T-helper 2 cell treated with Interferon-gamma antibody and Interleukin-4, amounts not matched to agents 100 ng/mL and 5 ng/mL, for 36 hours (primary cell): ENCODE measurements around the gene ARHGAP28. TPM values are rescaled to one million over a fixed set of nuclear protein-coding genes. Genes with fewer than 3 reads are reported as not detected.
"Not testable (repeated sequence)": the region's sequence is repeated elsewhere in the genome, so short reads cannot be mapped to it uniquely, and the experiment has no call there.

ENCODE experiments used
- intact Hi-C: fragments of 100-400 bp; cut with micrococcal nuclease; formaldehyde crosslinking; loops from one replicate; pipeline ENCODE4 v1.15.1; 2023
- total RNA-seq: library from RNA; stranded (reverse); gene quantifications from 2 replicates; pipeline ENCODE4 v1.2.3, GENCODE V29; 2022

The ARHGAP28 gene
- total RNA-seq, 1 donor from 2014 or later, result not detected

- intact Hi-C loops, result no loop called here
Observed at GRCh38 chr18:6920099-6920955, 190.8 kb downstream of the ARHGAP28 start.

DNA sequence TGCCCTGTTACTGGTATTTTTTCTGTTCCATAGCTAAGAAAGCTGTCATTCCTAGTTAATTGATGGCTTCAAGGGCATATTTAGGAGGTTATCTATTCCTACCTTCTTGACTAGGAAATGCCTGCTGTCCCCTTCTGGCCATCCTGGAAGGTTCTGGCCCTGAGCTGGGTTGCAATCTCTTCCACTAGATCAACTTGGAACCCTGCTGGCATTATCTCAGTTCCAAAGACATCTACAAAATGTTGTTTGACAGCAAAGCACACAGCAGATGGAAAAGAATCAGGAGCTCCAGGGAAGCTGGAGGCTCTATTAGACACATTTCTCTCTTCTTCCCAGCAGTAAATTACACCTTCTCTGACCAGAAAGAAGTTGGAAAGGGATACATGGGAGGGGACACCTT is 192.1 kb downstream of the ARHGAP28 start:
- intact Hi-C loops, result no loop called here

- intact Hi-C loops, result no loop called here
Observed at GRCh38 chr18:6923220-6923619, 193.7 kb downstream of the ARHGAP28 start.

DNA sequence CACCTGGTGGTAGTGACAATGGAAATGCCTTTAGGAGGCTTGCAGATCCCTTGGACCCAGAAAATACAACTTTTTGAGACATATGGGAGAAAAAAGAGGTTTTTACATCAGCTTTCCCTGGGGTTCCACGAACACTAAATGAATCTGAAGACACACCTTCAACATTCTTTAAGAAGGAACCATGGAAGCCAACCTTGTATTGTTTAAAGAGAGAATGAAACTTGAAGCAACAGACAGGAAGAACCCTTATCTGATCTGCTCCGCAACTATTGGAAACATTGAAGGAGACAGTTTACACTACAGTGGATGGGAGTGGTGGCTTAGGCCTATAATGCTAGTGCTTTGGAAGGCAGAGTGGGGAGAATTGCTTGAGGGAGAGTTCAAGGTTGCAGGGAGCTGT is 197.6 kb downstream of the ARHGAP28 start:
- intact Hi-C loops, result no loop called here

GRCh38 chr18:6928359-6928758 is 198.8 kb downstream of the ARHGAP28 start:
- intact Hi-C loops, result no loop called here

DNA sequence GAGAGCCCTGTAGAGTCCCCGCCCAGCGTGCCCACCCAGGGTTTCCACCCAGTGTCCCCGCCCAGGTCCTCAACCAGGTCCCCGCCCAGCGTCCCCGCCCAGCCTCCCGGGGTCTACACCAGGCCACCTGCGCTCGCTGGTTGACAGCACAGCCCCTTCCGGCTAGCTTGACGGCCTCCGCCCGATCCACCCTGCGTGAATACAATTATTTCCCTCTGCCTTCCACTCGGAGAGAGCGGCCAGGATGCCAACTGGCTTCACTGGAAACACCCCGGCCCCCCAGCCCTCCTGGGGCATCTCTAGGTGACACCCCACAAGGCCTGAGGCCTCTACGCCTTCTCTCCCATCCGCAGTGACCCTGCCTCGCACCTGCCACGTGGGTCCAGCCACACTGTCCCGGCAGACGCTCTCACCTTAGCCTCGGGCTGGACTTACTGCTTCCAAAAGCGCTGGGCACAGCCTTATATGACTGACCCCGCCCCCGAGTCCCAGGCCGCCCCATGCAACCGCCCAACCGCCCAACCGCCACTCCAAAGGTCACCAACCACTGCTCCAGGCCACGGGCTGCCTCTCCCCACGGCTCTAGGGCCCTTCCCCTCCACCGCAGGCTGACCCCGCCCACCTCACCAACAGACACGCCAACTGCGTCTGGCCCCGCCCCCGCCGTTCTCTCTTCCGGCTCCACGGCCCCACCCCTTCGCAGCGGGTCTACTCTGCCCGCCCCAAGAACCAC is 200.0 kb downstream of the ARHGAP28 start:
- intact Hi-C loops, result no loop called here

- intact Hi-C loops, result no loop called here
Observed at GRCh38 chr18:6934859-6935258, 205.3 kb downstream of the ARHGAP28 start.

- intact Hi-C loops, result no loop called here
Observed at GRCh38 chr18:6938003-6938402, 208.5 kb downstream of the ARHGAP28 start.

DNA sequence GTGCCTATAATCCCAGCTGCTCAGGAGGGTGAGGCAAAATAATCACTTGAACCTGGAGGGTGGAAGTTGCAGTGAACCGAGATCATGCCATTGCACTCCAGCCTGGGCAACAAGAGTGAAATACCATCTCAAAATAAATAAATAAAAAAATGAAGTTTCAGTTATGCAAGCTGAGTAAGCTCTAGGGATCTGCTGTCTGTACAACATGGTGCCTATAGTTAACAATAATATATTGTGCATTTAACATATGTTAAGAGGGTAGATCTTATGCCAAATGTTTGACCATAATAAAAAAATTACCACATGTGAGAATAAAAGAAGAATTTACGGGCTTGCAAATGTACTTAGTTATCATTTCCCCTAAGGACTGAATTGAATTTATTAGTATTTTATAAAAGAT is 208.9 kb downstream of the ARHGAP28 start:
- intact Hi-C loops, result not testable (repeated sequence)

DNA sequence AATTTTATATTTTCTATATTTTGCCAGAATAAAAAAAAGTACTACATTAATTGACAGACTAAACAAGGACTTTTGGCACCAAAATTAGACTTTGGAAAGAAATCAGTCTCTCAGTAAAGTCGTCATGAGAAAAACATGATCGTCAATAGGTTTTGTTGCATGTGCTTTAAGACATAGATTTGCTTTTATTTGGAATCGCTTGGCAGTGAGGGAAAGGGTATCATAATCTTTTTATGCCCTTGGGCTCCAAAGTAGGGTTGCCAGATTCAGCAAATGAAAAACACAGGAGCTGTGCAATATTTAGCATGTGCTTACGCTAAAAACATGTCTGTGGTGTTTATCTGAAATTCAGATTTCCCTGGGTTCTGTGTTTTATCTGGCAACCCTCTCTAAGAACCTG is 210.5 kb downstream of the ARHGAP28 start:
- intact Hi-C loops, result no loop called here

- intact Hi-C loops, result no loop called here
Observed at GRCh38 chr18:6940451-6940850, 210.9 kb downstream of the ARHGAP28 start.

- intact Hi-C loops, result no loop called here
Observed at GRCh38 chr18:6941996-6942395, 212.5 kb downstream of the ARHGAP28 start.

DNA sequence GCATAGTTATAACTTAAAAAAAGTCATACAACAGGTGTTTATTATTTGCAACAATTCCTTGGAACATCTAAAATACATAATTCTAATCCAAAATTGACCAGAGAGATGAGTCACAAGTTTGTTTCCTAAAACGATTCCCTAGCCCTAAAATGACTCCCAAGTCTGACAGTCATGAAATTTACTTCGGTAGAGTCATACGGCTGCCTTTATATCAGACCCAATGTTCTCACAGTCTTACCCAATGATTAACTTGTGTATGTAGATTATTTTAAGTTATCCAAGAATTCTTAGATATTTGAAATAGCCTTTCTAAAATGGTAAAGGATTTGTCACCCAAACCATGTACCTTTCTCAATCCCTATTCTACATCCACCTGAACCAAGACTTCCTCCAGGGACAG is 213.2 kb downstream of the ARHGAP28 start:
- intact Hi-C loops, result no loop called here

GRCh38 chr18:6943143-6943542 is 213.6 kb downstream of the ARHGAP28 start:
- intact Hi-C loops, result no loop called here

GRCh38 chr18:6947338-6948030 is 218.0 kb downstream of the ARHGAP28 start:
- intact Hi-C loops, result no loop called here

DNA sequence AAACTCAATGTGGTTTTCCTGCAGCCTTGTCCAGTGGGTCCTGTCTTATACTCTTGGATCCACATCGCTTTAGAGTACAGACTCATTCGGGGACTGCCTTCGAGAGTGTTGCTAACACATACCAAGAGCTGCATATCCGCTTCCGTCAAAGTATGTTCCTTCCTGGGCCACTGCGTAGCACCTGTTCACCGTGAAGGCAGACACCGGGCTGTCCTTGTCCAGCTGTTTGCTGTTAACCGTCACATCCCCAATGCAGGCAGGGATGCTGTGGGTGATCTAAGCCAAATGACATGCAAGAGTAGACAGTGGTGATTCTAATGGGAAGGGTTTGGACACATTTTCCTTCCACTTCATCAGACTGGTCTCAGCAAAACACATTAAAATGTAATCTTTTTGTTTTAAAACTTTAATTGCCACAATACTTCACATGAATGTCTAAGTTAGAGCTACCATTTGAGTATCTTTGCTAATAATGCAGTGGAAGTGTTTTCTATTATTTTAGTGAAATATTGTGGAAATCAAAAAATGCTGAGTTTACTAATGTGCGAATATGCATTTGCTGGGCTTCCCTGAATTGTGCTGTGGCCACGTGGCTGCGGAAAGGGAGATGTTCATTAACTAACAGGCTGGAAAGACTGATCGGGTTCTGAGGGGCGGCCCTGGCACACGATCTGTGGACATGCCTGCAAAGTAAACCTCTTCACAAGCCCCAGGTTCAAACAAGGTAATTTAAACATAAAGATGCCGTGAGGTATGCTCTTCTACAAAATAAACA is 219.0 kb downstream of the ARHGAP28 start:
- intact Hi-C loops, result no loop called here

DNA sequence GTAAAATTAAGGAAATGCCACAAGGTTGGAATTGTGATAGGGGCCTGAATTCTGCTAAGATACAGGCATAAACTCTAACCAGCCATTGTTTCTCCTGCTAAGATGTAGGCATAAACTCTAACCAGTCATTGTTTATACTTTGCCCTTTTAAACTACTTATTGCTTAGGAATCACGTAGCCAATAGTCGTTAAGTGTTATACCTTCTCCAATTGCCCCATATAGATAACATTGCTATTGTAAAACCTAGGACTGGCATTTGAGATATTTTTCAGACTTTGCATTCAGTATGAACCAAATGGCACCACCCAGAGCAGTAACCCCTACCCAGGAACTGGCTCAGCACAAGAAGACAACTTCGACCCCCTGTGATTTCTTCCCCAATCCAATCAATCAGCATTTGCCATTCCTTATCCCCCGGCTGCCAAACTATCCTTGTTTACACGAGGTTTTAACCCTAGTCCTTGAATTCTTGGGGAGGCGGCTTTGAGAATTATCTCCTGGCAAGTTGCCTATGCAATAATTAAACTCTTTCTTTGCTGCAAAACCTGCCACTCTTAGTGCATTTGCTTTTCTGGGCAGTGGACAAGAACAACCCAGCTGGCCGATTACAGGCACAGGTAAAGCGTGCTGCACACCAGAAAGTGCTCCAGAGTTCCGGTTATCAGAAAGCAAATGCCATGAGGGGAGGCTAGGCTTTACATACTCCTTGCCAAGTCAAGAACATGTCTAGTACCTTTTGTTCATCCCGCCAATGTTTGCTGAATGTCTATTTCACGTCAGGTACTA is 220.5 kb downstream of the ARHGAP28 start:
- intact Hi-C loops, result no loop called here

GRCh38 chr18:6950641-6951040 is 221.1 kb downstream of the ARHGAP28 start:
- intact Hi-C loops, result no loop called here

GRCh38 chr18:6951336-6952090 is 222.0 kb downstream of the ARHGAP28 start:
- intact Hi-C loops, result no loop called here

DNA sequence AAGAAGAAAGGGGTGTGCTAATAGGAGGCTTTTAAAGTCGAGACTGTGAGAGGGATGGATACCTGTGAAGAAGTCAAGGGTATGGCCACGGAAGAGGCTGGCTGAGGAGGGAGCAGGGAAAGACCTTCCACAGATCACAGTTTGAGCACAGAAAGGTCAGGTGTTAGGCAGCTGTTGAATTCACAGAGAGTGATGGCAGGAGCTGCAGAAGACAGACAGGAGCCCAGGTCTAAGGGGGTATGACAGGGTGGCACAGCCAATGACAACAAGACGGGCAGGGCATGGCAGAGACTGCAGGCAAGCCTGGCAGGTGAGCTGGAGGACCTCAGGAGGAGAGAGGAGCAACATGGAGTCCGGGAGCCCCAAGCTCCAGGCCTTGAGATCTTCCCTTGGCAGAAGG is 225.0 kb downstream of the ARHGAP28 start:
- intact Hi-C loops, result no loop called here
